OCI-LY1 (cell line): ENCODE data around the gene TUBA1B.
"Not testable (repeated sequence)": the region's sequence is repeated elsewhere in the genome, so short reads cannot be mapped to it uniquely, and the experiment has no call there.

Experiments
- H2AFZ ChIP-seq: fragments of 200-600 bp; sonication (generic), shearing (Covaris generic); 2 replicates; pipeline ENCODE4 v1.6.0; 2014; ENCODE audit warnings: antibody characterized with exemption, mild to moderate bottlenecking, low read length
- H3F3A ChIP-seq: fragments of 200-600 bp; sonication (generic), shearing (Covaris generic); 2 replicates; pipeline ENCODE4 v1.6.0; 2014; ENCODE audit warnings: mild to moderate bottlenecking, antibody characterized with exemption, low read length, moderate library complexity; ENCODE audit not compliant: insufficient read depth
- H3K27ac ChIP-seq: fragments of 200-600 bp; sonication (generic); 2 replicates; pipeline ENCODE4 v1.5.1; 2014; ENCODE audit warnings: low read length, mixed run types, mild to moderate bottlenecking, low read depth; ENCODE audit not compliant: poor library complexity, severe bottlenecking
- H3K27me3 ChIP-seq: fragments of 200-600 bp; sonication (generic); 2 replicates; pipeline ENCODE4 v1.6.0; 2014; ENCODE audit warnings: antibody characterized with exemption, mild to moderate bottlenecking, low read length, moderate library complexity; ENCODE audit not compliant: insufficient read depth
- H3K36me3 ChIP-seq: fragments of 200-600 bp; sonication (generic); 2 replicates; pipeline ENCODE4 v1.6.1; 2014; ENCODE audit warnings: mild to moderate bottlenecking, antibody characterized with exemption, low read length, moderate library complexity, mixed read lengths; ENCODE audit not compliant: insufficient read depth
- H3K4me1 ChIP-seq: fragments of 200-600 bp; sonication (generic); 2 replicates; pipeline ENCODE4 v1.5.1; 2014; ENCODE audit warnings: mild to moderate bottlenecking, low read length, moderate library complexity; ENCODE audit not compliant: insufficient read depth, severe bottlenecking
- H3K4me2 ChIP-seq: fragments of 200-600 bp; sonication (generic), shearing (Covaris generic); 2 replicates; pipeline ENCODE4 v1.6.1; 2014; ENCODE audit warnings: low read length
- H3K4me3 ChIP-seq: fragments of 200-600 bp; sonication (generic); 2 replicates; pipeline ENCODE4 v1.5.1; 2014; ENCODE audit warnings: low read length, low read depth, mild to moderate bottlenecking, mixed read lengths; ENCODE audit not compliant: poor library complexity, severe bottlenecking
- H3K79me2 ChIP-seq: fragments of 200-600 bp; shearing (Covaris generic); 2 replicates; pipeline ENCODE4 v1.6.1; 2016; ENCODE audit warnings: mixed run types, low read length, mixed read lengths; ENCODE audit not compliant: insufficient read depth
- H3K9ac ChIP-seq: fragments of 200-600 bp; sonication (generic), shearing (Covaris generic); 2 replicates; pipeline ENCODE4 v1.6.1; 2014; ENCODE audit warnings: mild to moderate bottlenecking, low read length, mixed read lengths
- H3K9me2 ChIP-seq: fragments of 200-600 bp; sonication (generic), shearing (Covaris generic); 2 replicates; pipeline ENCODE4 v1.6.1; 2014; ENCODE audit warnings: low read depth, mild to moderate bottlenecking, low read length, mixed read lengths
- H3K9me3 ChIP-seq: fragments of 200-600 bp; shearing (Covaris generic); 2 replicates; pipeline ENCODE4 v1.6.1; 2014; ENCODE audit warnings: low read length, mixed read lengths
- H4K20me1 ChIP-seq: fragments of 200-600 bp; sonication (generic), shearing (Covaris generic); 2 replicates; pipeline ENCODE4 v1.6.0; 2016; ENCODE audit warnings: mild to moderate bottlenecking, low read length; ENCODE audit not compliant: insufficient read depth
- EZH2 ChIP-seq: fragments of 200-600 bp; sonication (generic), shearing (Covaris generic); IDR thresholded peaks from 2 replicates; pipeline ENCODE4 v1.8.0; 2017; ENCODE audit warnings: borderline replicate concordance, mixed run types, mild to moderate bottlenecking, antibody characterized with exemption, low read length, moderate library complexity, mixed read lengths
- TF ChIP-seq, protein P1 (sequence below): fragments of 200-600 bp; sonication (generic), shearing (Covaris generic); IDR thresholded peaks from 2 replicates; pipeline ENCODE4 v1.5.1; 2017; ENCODE audit warnings: mild to moderate bottlenecking, antibody characterized with exemption, low read length, moderate library complexity, mixed read lengths

TUBA1B gene

DNA sequence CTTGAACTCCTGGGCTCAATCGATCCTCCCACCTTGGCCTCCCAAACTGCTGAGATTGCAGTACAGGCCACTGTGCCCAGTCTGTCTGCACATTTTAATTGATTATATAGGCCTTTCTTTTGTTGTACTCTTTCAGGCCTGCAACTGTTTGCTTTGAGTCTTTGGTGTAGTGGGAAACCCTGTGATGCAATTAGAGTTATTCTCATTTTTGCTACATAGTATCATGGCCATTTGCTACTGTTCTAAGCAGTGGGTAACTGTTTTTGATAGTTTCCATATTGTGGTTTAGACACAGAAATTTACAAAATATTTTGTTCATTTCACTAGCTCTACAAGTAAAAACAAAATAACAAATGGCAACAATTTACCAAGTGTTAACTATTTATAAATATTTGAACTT is 6.3 kb upstream of the TUBA1B start:
- Histone ChIP-seq H3K9me2 (no peaks in the 10 kb centered on the region), H3K9me3 (no peaks in the 10 kb centered on the region), H3K27ac (no peak overlapping the region), H3F3A (peaks cover 1% of the 10 kb centered on the region; the same call in 1 of the 2 replicates), H3K9ac (no peak overlapping the region), H3K4me2 (no peak overlapping the region), H2AFZ (no peak overlapping the region), H4K20me1 (no peaks in the 10 kb centered on the region), H3K4me1 (peaks cover 26% of the 10 kb centered on the region), H3K4me3 (no peak overlapping the region), H3K36me3 (no peaks in the 10 kb centered on the region), H3K27me3 (no peaks in the 10 kb centered on the region), H3K79me2 (peaks cover 16% of the 10 kb centered on the region)
- no peak for TF ChIP-seq EZH2
- TF ChIP-seq, protein P1, sequence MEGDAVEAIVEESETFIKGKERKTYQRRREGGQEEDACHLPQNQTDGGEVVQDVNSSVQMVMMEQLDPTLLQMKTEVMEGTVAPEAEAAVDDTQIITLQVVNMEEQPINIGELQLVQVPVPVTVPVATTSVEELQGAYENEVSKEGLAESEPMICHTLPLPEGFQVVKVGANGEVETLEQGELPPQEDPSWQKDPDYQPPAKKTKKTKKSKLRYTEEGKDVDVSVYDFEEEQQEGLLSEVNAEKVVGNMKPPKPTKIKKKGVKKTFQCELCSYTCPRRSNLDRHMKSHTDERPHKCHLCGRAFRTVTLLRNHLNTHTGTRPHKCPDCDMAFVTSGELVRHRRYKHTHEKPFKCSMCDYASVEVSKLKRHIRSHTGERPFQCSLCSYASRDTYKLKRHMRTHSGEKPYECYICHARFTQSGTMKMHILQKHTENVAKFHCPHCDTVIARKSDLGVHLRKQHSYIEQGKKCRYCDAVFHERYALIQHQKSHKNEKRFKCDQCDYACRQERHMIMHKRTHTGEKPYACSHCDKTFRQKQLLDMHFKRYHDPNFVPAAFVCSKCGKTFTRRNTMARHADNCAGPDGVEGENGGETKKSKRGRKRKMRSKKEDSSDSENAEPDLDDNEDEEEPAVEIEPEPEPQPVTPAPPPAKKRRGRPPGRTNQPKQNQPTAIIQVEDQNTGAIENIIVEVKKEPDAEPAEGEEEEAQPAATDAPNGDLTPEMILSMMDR: no peak

DNA sequence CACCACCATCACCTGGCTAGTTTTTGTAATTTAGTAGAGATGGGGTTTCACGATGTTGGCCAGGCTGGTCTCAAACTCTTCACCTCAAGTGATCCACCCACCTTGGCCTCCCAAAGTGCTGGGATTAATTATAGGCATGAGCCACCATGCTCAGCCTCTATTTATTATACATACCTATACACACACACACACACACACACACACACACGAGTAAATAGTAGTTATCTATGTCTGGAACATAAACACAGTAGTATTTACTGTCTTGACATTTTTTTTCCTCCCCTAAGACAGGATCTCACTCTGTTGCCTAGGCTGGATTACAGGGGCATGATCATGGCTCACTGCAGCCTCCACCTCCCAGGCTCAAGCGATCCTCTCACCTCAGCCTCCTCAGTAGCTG is 5.8 kb upstream of the TUBA1B start:
- H3K79me2 ChIP-seq: peaks cover 18% of the 10 kb centered on the region
- not testable (repeated sequence) for H3K4me3 ChIP-seq, H3K9me3 ChIP-seq, H3K9ac ChIP-seq, H3K36me3 ChIP-seq, H3K4me2 ChIP-seq, H2AFZ ChIP-seq, H3F3A ChIP-seq, H4K20me1 ChIP-seq, H3K27me3 ChIP-seq, H3K9me2 ChIP-seq, H3K27ac ChIP-seq
- H3K4me1 ChIP-seq: peaks cover 26% of the 10 kb centered on the region

DNA sequence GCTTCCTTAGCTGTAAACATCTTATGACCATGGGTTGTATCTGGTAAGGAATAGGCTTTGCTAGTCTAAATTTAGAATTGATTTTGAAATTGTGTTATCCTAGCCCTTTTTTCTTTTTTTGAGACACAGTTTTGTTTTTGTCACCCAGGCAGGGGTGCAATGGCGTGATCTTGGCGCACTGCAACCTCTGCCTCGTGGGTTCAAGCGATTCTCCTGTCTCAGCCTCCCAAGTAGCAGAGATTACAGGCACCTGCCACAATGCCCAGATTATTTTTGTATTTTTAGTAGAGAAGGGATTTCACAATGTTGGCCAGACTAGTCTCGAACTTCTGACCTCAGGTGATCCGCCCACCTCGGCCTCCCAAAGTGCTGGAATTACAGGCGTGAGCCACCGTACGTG is 2.4 kb upstream of the TUBA1B start:
- no peak for TF ChIP-seq EZH2
- TF ChIP-seq, protein P1: no peak
- H3K9ac ChIP-seq: peak overlapping the region; percentile 87
- peaks cover 34% of the 10 kb centered on the region for H3K4me1 ChIP-seq
- H4K20me1 ChIP-seq: no peaks in the 10 kb centered on the region
- peak overlapping the region; percentile 95 for H3K27ac ChIP-seq
- peak overlapping the region; percentile 74 for H3K4me3 ChIP-seq
- H3F3A ChIP-seq: peaks cover 19% of the 10 kb centered on the region
- H3K9me2 ChIP-seq: no peaks in the 10 kb centered on the region
- peaks cover 23% of the 10 kb centered on the region for H3K79me2 ChIP-seq
- H3K27me3 ChIP-seq: no peaks in the 10 kb centered on the region
- no peaks in the 10 kb centered on the region for H3K9me3 ChIP-seq
- H3K4me2 ChIP-seq: peak overlapping the region; percentile 86
- H2AFZ ChIP-seq: no peak overlapping the region
- peaks cover 26% of the 10 kb centered on the region for H3K36me3 ChIP-seq

DNA sequence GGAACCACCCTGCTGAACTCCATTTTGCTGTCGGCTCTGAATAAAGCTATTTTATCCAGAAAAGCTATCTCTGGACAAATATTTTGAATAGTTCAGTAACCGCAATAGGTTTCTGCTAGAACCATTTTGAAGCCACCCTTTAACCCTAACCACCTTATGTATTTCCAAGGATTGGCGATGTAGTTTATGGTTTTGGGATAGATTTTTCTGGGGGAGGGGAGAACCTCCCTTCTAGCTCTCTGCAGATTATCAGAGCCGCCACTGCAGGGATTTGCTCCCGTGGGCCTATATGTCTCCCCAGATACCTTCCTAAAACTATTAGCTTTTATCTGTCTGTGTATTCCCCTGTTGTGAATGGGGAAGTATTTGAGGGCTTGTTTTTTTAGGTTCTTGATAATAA is 1.8 kb upstream of the TUBA1B start:
- peak overlapping the region; percentile 86 for H3K4me2 ChIP-seq
- TF ChIP-seq, protein P1: no peak
- no peak for TF ChIP-seq EZH2
- peaks cover 23% of the 10 kb centered on the region for H3K79me2 ChIP-seq
- peaks cover 29% of the 10 kb centered on the region for H3K4me1 ChIP-seq
- H3K27me3 ChIP-seq: no peaks in the 10 kb centered on the region
- H3K27ac ChIP-seq: peak overlapping the region; percentile 95
- no peaks in the 10 kb centered on the region for H4K20me1 ChIP-seq
- no peaks in the 10 kb centered on the region for H3K9me2 ChIP-seq
- H2AFZ ChIP-seq: peak overlapping the region; percentile 10; the same call in 1 of the 2 replicates
- H3K36me3 ChIP-seq: peaks cover 29% of the 10 kb centered on the region
- no peaks in the 10 kb centered on the region for H3K9me3 ChIP-seq
- peak overlapping the region; percentile 74 for H3K4me3 ChIP-seq
- H3K9ac ChIP-seq: peak overlapping the region; percentile 87
- H3F3A ChIP-seq: peaks cover 19% of the 10 kb centered on the region
